Stimulated activated CD8-positive, alpha-beta memory T cell treated with anti-CD3 and anti-CD28 coated beads, Interleukin-12 subunit alpha, Interleukin-12 subunit beta, amount 100 ng/mL, for 4 hours (primary cell): ENCODE results near the gene TUBGCP2.
"Not testable (repeated sequence)": the region's sequence is repeated elsewhere in the genome, so short reads cannot be mapped to it uniquely, and the experiment has no call there.

Source experiments
- DNase-seq: peaks from one replicate; pipeline ENCODE4 v3.0.0-alpha.2; 2020; ENCODE audit warnings: low read depth

The TUBGCP2 gene

GRCh38 chr10:133266056-133266795, 42.4 kb downstream of the TUBGCP2 start:
- no peak for DNase-seq

DNA sequence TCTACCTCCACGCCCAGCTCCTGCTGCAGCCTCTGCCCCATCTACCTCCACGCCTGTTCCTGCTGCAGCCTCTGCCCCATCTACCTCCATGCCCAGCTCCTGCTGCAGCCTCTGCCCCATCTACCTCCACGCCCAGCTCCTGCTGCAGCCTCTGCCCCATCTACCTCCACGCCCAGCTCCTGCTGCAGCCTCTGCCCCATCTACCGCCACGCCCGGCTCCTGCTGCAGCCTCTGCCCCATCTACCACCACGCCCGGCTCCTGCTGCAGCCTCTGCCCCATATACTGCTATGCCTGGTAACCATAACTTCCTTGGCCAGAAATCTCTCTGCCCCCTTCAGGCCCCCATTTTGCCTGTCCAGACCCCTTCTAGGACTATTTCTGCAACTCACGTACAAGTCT, 43.6 kb downstream of the TUBGCP2 start:
- not testable (repeated sequence) for DNase-seq

GRCh38 chr10:133264461-133264860, 44.2 kb downstream of the TUBGCP2 start:
- no peak for DNase-seq

DNA sequence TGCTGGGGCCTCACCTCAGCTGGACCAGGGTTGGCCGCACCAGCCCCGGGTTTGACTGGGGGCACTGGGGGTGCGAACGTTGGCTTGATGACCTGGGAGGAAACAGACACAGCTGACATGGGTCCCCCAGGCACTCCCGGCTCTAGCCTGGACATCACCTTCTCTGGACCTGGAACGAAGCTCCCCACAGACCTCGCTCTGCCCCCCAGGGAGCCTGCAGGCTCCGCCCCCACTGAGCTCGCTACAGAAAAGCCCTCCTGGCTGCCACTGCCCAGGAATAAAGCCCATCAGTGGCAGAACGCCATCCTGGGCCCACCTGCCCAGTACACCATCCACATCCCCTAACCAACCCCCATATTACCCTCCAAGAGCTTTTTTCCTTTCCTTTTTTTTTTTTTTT, 45.0 kb downstream of the TUBGCP2 start:
- DNase-seq: no peak

DNA sequence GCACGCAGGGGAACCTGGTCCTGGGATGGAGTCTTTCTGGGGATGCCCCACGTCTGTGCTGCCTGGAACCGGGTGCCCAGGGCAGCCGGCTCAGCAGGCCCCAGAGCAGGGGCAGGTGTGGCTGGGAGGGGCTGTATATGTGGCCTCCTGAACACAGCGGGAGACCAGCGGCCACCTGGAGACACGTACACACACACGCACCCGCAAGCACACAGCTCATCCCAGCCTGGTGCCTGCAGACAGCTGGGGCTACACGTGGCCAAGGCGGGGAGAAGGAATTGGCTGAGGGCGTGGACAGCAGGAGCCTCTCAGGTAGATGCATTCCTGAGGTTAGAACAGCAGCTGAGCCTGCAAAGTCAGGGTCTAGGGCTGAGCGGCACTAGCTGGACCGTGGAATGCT, 46.0 kb downstream of the TUBGCP2 start:
- no peak for DNase-seq

DNA sequence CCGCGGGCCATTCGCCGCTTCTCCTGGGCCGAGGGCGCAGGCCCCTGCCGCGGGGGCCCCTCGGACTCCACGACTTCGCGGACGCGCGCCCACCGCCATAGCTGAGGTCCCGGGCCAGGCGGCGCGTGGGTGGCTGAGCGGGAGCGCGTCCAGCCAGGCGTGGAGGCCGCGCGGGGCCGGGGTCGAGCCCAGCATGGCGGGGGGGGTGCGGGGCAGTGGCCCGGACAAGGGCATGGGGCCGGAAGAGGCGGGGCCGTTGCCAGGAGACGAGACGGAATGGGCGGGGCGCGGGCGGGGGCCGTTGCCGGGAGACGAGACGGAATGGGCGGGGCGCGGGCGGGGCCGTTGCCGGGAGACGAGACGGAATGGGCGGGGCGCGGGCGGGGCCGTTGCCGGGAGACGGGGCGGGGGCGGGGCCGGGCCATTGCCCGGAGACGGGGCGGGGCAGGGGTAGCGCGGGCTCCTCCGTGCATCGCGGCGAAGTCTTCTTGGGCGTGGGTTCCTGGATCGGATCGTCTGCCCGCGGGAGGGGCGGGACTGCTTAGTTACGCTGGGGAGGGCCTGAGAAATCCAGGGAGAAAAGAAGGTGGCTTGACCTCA, 46.8 kb downstream of the TUBGCP2 start:
- peak; percentile 74 for DNase-seq

DNA sequence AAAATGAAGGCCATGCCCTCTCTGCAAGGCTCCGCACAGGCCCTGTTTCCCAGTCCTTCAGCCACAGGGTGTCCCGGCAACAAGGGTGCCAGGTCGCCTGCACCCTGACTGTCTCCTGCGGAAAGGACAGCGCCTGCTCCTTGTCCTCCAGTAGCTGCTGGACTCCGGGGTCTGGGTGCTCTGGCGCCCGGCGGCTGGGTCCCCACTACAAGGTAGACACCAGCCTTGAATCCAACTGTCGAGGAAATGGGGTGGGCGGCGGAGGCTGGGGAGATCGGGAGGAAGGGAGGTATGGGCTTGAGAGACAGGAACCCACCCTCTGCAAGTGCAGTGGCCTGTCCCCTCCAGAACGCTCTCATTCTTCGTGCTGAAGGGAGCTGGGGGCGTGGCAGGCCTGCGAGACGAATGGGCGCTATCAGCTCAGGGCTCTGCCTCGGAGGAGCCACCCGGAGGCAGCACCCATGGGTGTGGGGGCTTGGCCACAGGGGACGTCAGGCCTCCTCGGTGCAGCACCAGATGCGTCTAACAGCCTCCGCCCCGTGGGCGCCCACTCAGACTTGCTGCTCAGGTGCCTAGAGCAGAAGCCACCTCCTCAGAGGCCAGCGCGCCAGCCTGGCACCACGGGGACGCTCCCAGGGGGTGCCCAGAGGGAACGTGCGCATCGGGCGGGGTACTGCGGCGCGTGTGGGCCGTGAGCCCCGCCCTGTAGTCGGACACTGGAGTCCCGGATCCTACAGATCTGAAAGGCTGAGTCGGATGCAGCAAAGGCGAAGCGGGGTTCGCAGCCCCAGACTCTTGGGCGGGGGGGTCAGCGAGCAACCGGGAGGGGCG, 47.6 kb downstream of the TUBGCP2 start:
- peak; percentile 44 for DNase-seq

- no peak for DNase-seq
Measured at GRCh38 chr10:133259602-133259989, 49.1 kb downstream of the TUBGCP2 start.

- DNase-seq: peak; percentile 64
Measured at GRCh38 chr10:133258818-133259601, 49.7 kb downstream of the TUBGCP2 start.

DNA sequence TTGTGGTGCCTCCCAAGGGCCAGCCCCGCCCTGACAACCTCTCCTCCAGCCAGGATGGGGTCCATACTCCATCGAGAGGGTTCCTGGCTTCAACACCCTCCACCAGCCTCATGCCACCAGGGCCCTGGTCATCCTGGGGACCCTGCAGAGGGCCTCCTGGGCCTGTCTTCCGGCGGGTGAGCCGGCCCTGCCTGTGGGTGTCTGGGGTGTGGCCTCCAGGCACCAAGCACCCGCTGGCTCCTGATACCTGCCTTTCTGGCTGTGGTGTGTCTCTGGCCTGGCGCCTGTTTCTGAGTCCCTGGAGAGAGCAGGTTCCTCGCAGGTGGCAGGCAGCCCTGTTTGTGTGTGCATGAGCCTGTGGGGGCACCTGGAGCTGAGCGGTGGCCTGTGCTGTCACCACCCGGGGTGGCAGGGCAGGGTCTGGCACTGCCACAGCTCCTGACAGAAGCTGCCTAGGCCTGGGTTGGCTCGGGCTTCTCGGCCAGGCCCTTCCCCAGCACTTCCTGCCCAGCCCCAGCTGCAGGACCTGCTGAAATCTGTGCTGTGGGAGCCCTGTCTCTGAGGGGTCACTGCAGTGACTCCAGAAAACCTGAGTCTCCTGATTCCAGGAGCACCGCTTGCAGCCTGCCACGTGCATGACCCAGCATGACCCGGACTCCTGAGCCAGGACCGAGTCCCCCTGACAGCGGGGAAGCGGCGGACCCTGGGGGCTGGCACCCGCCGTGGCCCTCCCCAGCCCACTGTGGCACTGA, 50.4 kb downstream of the TUBGCP2 start:
- no peak for DNase-seq

DNA sequence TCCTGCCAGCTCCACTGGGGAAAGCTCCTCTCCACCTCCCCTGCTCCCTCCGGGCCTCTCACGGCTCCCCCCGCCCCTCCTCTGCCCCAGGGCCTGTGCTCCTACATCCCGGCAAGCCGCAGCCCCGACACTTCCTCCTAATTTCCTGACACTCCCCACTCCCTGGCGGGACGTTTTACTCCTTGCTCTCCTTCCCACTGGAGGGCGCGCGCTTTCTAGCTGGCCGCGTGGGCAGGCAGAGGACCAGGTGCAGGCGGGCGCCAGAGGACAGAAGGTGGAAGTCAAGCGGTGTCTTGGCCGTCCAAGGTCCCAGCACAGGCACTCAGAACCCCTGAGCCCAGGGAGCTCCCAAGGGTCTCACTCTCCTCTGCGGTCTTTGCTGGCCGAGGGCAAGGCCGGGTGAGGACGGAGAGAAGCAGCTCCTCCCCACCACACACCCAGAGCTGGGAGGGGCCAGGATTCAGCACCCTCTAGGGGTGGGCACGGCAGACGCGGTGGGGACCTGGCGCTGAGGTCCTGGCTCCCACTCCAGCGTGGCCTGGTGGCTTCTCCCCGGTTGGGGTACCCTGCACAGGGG, 51.1 kb downstream of the TUBGCP2 start:
- DNase-seq: no peak

DNA sequence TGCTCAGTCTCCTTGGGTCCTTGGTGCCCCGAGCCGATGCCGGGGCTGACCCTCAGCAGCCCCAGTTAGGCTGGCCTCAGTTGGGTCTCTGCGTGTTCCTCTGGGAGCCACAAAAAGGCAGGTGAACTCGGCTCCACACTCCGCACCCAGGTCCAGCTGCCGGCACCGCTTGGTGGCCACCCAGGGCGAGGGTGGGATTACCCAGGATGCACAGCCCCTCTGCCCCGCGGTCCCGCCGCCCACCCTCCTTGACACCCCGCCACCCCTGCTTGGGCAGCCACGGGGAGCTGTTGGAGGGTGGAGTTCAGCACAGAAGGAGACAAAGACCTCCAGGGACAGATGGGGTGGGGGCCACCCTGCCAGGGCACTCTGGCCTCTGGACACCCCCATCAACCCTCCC, 53.3 kb downstream of the TUBGCP2 start:
- no peak for DNase-seq

- no peak for DNase-seq
Measured at GRCh38 chr10:133254421-133255120, 54.1 kb downstream of the TUBGCP2 start.

GRCh38 chr10:133253361-133253955, 55.2 kb downstream of the TUBGCP2 start:
- DNase-seq: no peak

DNA sequence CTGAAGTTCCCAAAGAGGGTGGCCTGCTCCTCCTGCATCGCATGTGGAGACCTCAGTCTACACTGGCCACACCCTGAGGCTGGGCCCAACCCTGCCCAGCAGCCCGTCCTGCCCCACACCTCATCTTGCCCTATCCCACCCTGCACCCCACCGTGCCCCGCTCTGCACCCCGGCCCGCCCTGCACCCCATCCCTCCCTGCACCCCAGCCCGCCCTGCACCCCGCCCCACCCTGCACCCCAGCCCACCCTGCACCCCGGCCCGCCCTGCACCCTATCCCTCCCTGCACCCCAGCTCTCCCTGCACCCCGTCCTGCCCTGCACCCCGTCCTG, 56.5 kb downstream of the TUBGCP2 start:
- DNase-seq: no peak

- DNase-seq: no peak
Measured at GRCh38 chr10:133251388-133252222, 57.1 kb downstream of the TUBGCP2 start.

DNA sequence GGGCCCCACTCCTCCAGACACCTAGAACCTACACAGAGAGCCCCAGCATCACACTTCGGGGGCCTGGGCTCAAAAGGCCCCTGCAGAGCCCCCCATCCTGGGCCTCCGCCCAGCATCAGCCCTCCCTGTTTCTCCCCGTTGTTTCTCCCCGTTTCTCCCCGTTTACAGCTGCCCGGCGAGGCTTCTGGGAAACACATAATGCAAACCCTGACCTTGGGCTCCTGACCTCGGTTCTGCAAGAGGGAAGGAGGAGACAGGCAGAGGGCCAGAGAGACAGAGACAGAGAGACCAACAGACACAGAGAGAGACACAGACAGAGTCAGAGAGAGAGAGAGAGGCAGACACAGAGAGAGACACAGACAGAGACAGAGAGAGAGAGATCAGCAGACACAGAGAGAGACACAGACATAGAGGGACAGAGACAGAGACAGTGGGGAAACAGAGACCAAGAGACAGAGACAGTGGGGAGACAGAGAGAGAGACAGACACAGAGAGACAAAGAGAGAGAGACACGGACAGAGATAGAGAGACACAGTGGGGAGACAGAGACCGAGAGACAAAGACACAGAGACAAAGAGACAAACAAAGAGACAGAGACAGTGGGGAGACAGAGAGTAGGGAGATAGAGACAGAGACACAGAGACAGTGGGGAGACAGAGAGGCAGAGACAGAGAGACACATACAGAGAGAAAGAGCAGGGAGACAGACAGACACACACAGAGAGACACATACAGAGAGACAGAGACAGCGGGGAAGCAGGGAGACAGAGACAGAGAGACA, 58.5 kb downstream of the TUBGCP2 start:
- DNase-seq: no peak

- no peak for DNase-seq
Measured at GRCh38 chr10:133249094-133249780, 59.4 kb downstream of the TUBGCP2 start.
